H1 (cell line): ENCODE results near the gene VAV2. TPM values are rescaled to one million over a fixed set of nuclear protein-coding genes. Genes with fewer than 3 reads are reported as not detected.

ENCODE experiments used
- CTCF ChIA-PET: fragments of 300-600 bp; sonication (Branson Sonifier 250); formaldehyde crosslinking; loops from one replicate; lab custom pipeline; 2021; ENCODE audit not compliant: partially characterized antibody; lab: Charles Lee
- POLR2A ChIA-PET: fragments of 300-600 bp; sonication (Branson Sonifier 250); formaldehyde crosslinking; loops from one replicate; lab custom pipeline; 2021; ENCODE audit warnings: inconsistent platforms; ENCODE audit not compliant: partially characterized antibody; lab: Charles Lee
- DNase-seq, 2 experiments: peaks; one replicate each; pipeline versions ENCODE4 v3.0.0 to v3.0.0-alpha.2; 2010 to 2022; ENCODE audit warnings: low spot score in 2 of 2, low read depth in 1 of 2, mixed read lengths in 1 of 2
- FAIRE-seq: peaks from 2 replicates; lab custom pipeline; 2011; peaks lifted over from hg19 to GRCh38; lab: Jason Lieb, UNC
- H2AFZ ChIP-seq: 2 replicates; pipeline ENCODE4 v1.8.1; 2012; ENCODE audit warnings: low read length, inconsistent platforms
- H2AK5ac ChIP-seq: 2 replicates; pipeline ENCODE4 v1.6.1; 2013; ENCODE audit warnings: low read depth, low read length
- H2BK120ac ChIP-seq: replicated peaks from 2 replicates; pipeline ENCODE3; 2013; ENCODE audit warnings: low read depth, low read length, inconsistent platforms
- H2BK12ac ChIP-seq: 2 replicates; pipeline ENCODE4 v1.6.1; 2013; ENCODE audit warnings: low read depth, low read length
- H2BK15ac ChIP-seq: 2 replicates; pipeline ENCODE4 v1.6.1; 2013; ENCODE audit warnings: low read length
- H2BK20ac ChIP-seq: 2 replicates; pipeline ENCODE4 v1.6.1; 2013; ENCODE audit warnings: low read length
- H2BK5ac ChIP-seq: 2 replicates; pipeline ENCODE4 v1.6.1; 2013; ENCODE audit warnings: low read depth, low read length
- H3K14ac ChIP-seq: 2 replicates; pipeline ENCODE4 v1.6.1; 2013; ENCODE audit warnings: inconsistent platforms; ENCODE audit not compliant: insufficient read length
- H3K18ac ChIP-seq: 2 replicates; pipeline ENCODE4 v1.6.1; 2013; ENCODE audit warnings: low read length; ENCODE audit errors: extremely low read depth
- H3K23ac ChIP-seq: 2 replicates; pipeline ENCODE4 v1.6.1; 2013; ENCODE audit warnings: inconsistent platforms; ENCODE audit not compliant: insufficient read length
- H3K23me2 ChIP-seq: 2 replicates; pipeline ENCODE4 v1.6.1; 2013; ENCODE audit warnings: low read depth, low read length
- H3K27ac ChIP-seq: 2 replicates; pipeline ENCODE4 v1.6.1; 2011; ENCODE audit warnings: low read depth, low read length, inconsistent platforms
- H3K27me3 ChIP-seq, 4 experiments: replicated peaks in 1 of 4; 1 replicate in 1 of 4; 2 replicates in 3 of 4; pipeline versions ENCODE4 v1.6.1 to v1.8.1; 2011 to 2013; ENCODE audit warnings: low read length in 3 of 4, mild to moderate bottlenecking in 3 of 4, inconsistent platforms in 2 of 4, mixed read lengths in 2 of 4, moderate library complexity in 1 of 4; ENCODE audit not compliant: control insufficient read depth in 3 of 4, insufficient read depth in 3 of 4; ENCODE audit errors: extremely low read depth in 1 of 4
- H3K36me3 ChIP-seq, 4 experiments: 2 replicates each; pipeline versions ENCODE4 v1.6.1 to v1.8.1; 2011 to 2013; ENCODE audit warnings: mild to moderate bottlenecking in 4 of 4, low read length in 3 of 4, moderate library complexity in 2 of 4, control low read depth in 1 of 4, inconsistent platforms in 1 of 4; ENCODE audit not compliant: insufficient read depth in 4 of 4, control insufficient read depth in 2 of 4
- H3K4ac ChIP-seq: replicated peaks from 2 replicates; pipeline ENCODE3; 2013; ENCODE audit warnings: low read length, low read depth, mixed read lengths, inconsistent platforms; ENCODE audit not compliant: insufficient read length
- H3K4me1 ChIP-seq, 4 experiments: replicated peaks in 1 of 4; 1 replicate in 1 of 4; 2 replicates in 3 of 4; pipeline versions ENCODE4 v1.6.1 to v1.8.1; 2011 to 2013; ENCODE audit warnings: low read length in 3 of 4, inconsistent platforms in 2 of 4, mixed read lengths in 1 of 4; ENCODE audit not compliant: insufficient read depth in 4 of 4, control insufficient read depth in 3 of 4
- H3K4me2 ChIP-seq, 2 experiments: 2 replicates each; pipeline versions ENCODE4 v1.6.1 to v1.8.1; 2011 to 2013; ENCODE audit warnings: low read depth in 2 of 2, low read length in 2 of 2, control low read depth in 1 of 2, inconsistent platforms in 1 of 2, mild to moderate bottlenecking in 1 of 2; ENCODE audit not compliant: insufficient read depth in 1 of 2
- H3K4me3 ChIP-seq, 4 experiments: fragments of 200-600, 300-600 bp in 1 of 4; sonication (generic), shearing (Covaris generic), sonication (Bioruptor Twin) in 1 of 4; 2 replicates each; pipeline versions ENCODE4 v1.5.1 to v1.8.1; 2011 to 2016; ENCODE audit warnings: low read length in 4 of 4, low read depth in 3 of 4, control low read depth in 2 of 4, inconsistent platforms in 2 of 4, mild to moderate bottlenecking in 2 of 4, mixed read lengths in 1 of 4, moderate library complexity in 1 of 4; ENCODE audit not compliant: insufficient read depth in 2 of 4; ENCODE audit errors: extremely low read depth in 1 of 4
- H3K56ac ChIP-seq: replicated peaks from 2 replicates; pipeline ENCODE3; 2013; ENCODE audit warnings: low read depth, mild to moderate bottlenecking, mixed read lengths, low read length, inconsistent platforms; ENCODE audit not compliant: insufficient read length
- H3K79me1 ChIP-seq: 2 replicates; pipeline ENCODE4 v1.6.1; 2013; ENCODE audit warnings: low read depth, low read length, control low read depth
- H3K79me2 ChIP-seq, 2 experiments: 2 replicates each; pipeline versions ENCODE4 v1.6.1 to v1.8.1; 2012 to 2013; ENCODE audit warnings: low read length in 2 of 2, mild to moderate bottlenecking in 2 of 2, inconsistent platforms in 1 of 2; ENCODE audit not compliant: insufficient read depth in 2 of 2, control insufficient read depth in 1 of 2
- H3K9ac ChIP-seq, 4 experiments: replicated peaks in 1 of 4; 1 replicate in 1 of 4; 2 replicates in 3 of 4; pipeline versions ENCODE4 v1.6.1 to v1.8.1; 2011 to 2013; ENCODE audit warnings: low read depth in 3 of 4, low read length in 3 of 4, control low read depth in 2 of 4, mild to moderate bottlenecking in 2 of 4, moderate library complexity in 2 of 4, inconsistent platforms in 1 of 4; ENCODE audit errors: extremely low read depth in 1 of 4
- H3K9me3 ChIP-seq, 2 experiments: 2 replicates each; pipeline versions ENCODE4 v1.6.1 to v1.8.1; 2012 to 2013; ENCODE audit warnings: mild to moderate bottlenecking in 2 of 2, moderate library complexity in 2 of 2, control low read depth in 1 of 2, inconsistent platforms in 1 of 2, low read depth in 1 of 2, low read length in 1 of 2, mixed read lengths in 1 of 2; ENCODE audit not compliant: insufficient read depth in 2 of 2
- H4K20me1 ChIP-seq, 2 experiments: replicated peaks in 1 of 2; 2 replicates each; pipeline versions ENCODE3 to v1.8.1; 2011 to 2013; ENCODE audit warnings: inconsistent platforms in 2 of 2, low read length in 2 of 2, mild to moderate bottlenecking in 1 of 2; ENCODE audit not compliant: insufficient read depth in 2 of 2, control insufficient read depth in 1 of 2
- H4K5ac ChIP-seq: 2 replicates; pipeline ENCODE4 v1.6.1; 2013; ENCODE audit warnings: low read length, low read depth, mixed read lengths, inconsistent platforms; ENCODE audit not compliant: insufficient read length
- H4K8ac ChIP-seq: 2 replicates; pipeline ENCODE4 v1.8.0; 2013; ENCODE audit warnings: mild to moderate bottlenecking, moderate library complexity, low read length, inconsistent platforms; ENCODE audit not compliant: insufficient read depth; ENCODE audit errors: extremely low read depth
- H4K91ac ChIP-seq: replicated peaks from 2 replicates; pipeline ENCODE3; 2013; ENCODE audit warnings: low read length, mixed read lengths, inconsistent platforms; ENCODE audit not compliant: insufficient read length
- ATF3 ChIP-seq: IDR thresholded peaks from 2 replicates; pipeline ENCODE4 v1.6.1; 2011; ENCODE audit warnings: low read depth, mild to moderate bottlenecking, low read length; ENCODE audit not compliant: insufficient read depth
- HDAC6 ChIP-seq: IDR thresholded peaks from one replicate; pipeline ENCODE4 v1.7.1; 2012; ENCODE audit warnings: low read depth, mild to moderate bottlenecking, inconsistent platforms, low read length, moderate library complexity
- KDM1A ChIP-seq: fragments of 200-600, 300-600 bp; sonication (generic); IDR thresholded peaks from 2 replicates; pipeline ENCODE4 v1.7.1; 2016; ENCODE audit warnings: mild to moderate bottlenecking, low read length, borderline replicate concordance
- KDM4A ChIP-seq: IDR thresholded peaks from one replicate; pipeline ENCODE4 v1.7.1; 2012; ENCODE audit warnings: low read depth, mild to moderate bottlenecking, moderate library complexity, low read length, inconsistent platforms; ENCODE audit not compliant: severe bottlenecking
- SUZ12 ChIP-seq: fragments of 200-600 bp; sonication (generic); IDR thresholded peaks from 2 replicates; pipeline ENCODE4 v1.6.1; 2012; ENCODE audit warnings: mild to moderate bottlenecking, inconsistent platforms, low read length, moderate library complexity, mixed read lengths
- TCF12 ChIP-seq: IDR thresholded peaks from 2 replicates; pipeline ENCODE4 v1.6.1; 2011; ENCODE audit warnings: low read depth, mild to moderate bottlenecking, low read length
- WGBS, 2 experiments: shearing (Covaris generic) in 1 of 2; methylation state at CpG; one replicate each; pipeline versions ENCODE4 v1.1.6 to v1.1.7; 2013 to 2015; ENCODE audit warnings: low lambda C conversion rate in 2 of 2, mixed read lengths in 2 of 2, inconsistent platforms in 1 of 2, low coverage in 1 of 2, missing lambda C conversion rate in 1 of 2; ENCODE audit not compliant: insufficient replicate concordance in 2 of 2, insufficient coverage in 1 of 2, insufficient read length in 1 of 2; ENCODE audit errors: extremely low coverage in 1 of 2, missing lambda C conversion rate in 1 of 2; 5-methylcytosine and 5-hydroxymethylcytosine counted together
- polyA plus RNA-seq, 7 experiments: library from polyadenylated mRNA; depleted of rRNA in 3 of 7; stranded (reverse) in 5 of 7; unstranded in 2 of 7; fragments of >200 nt in 5 of 7; fragments of 200-250 nt in 2 of 7; gene quantifications; 1 replicate in 5 of 7; 2 replicates in 1 of 7; 4 replicates in 1 of 7; pipeline versions ENCODE4 v1.2.1 to v1.2.3, GENCODE V29; 2011 to 2013; ENCODE audit warnings: missing spikeins in 2 of 7, mixed read lengths in 2 of 7
- total RNA-seq: library from RNA; stranded (reverse); fragmentation: NEBNext Ultra II Directional; extraction: Animal tissue kit (Norgen Biotek cat#: 25700); gene quantifications from 2 replicates; pipeline ENCODE4 v1.2.1, GENCODE V29; 2021

VAV2 gene
- total and polyA plus RNA-seq, 2 of the 8 experiments (the other 6 are each of a cell fraction or from before 2014, with no cell fraction given): 13.6 to 37.6 TPM

- H3K27me3 ChIP-seq: no peaks in the 10 kb centered on the region
- H3K23ac ChIP-seq: no peak overlapping the region
- H4K8ac ChIP-seq: no peak overlapping the region
- no peak overlapping the region for H2AFZ ChIP-seq
- no peak overlapping the region for H2BK15ac ChIP-seq
- H3K9me3 ChIP-seq: no peaks in the 10 kb centered on the region
- H4K91ac ChIP-seq: no peak overlapping the region
- peaks cover 0 to 14% (median 5%) of the 10 kb centered on the region in 4 experiments; a peak in 4 of 7 replicates for H3K4me1 ChIP-seq
- no peak overlapping the region for H2BK120ac ChIP-seq
- peaks cover 14 to 28% of the 10 kb centered on the region in 2 experiments for H4K20me1 ChIP-seq
- CTCF ChIA-PET: interaction anchor here (0.9 to 2.3 kb wide), 6 partner anchors 10 to 119 kb away, joined by 3 to 7 read pairs (median 6); no protein-coding TSS in a partner anchor
- no peak for TF ChIP-seq TCF12
- no peak for TF ChIP-seq KDM4A
- no peak for TF ChIP-seq SUZ12
- TF ChIP-seq KDM1A: no peak
- TF ChIP-seq HDAC6: no peak
- no peak for TF ChIP-seq ATF3
- no peaks in the 10 kb centered on the region; a peak in 1 of 8 replicates for H3K36me3 ChIP-seq
- H3K9ac ChIP-seq: no peak overlapping the region
- no peaks in the 10 kb centered on the region for H3K23me2 ChIP-seq
- H3K18ac ChIP-seq: no peak overlapping the region
- no peak overlapping the region for H3K4ac ChIP-seq
- 85% methylated on average over 12 of the region's 13 CpGs; no CpG with 5 or more reads in 1 of the 2 experiments for WGBS, 2 experiments
- H2AK5ac ChIP-seq: no peak overlapping the region
- DNase-seq (no peak), FAIRE-seq (no peak)
- H3K27ac ChIP-seq: no peak overlapping the region
- no peak overlapping the region for H3K56ac ChIP-seq
- no peak overlapping the region for H4K5ac ChIP-seq
- H2BK12ac ChIP-seq: no peak overlapping the region
- H2BK20ac ChIP-seq: no peak overlapping the region
- H3K79me1 ChIP-seq: peaks cover 21% of the 10 kb centered on the region
- peaks cover 0 to 70% of the 10 kb centered on the region in 2 experiments; a peak in 2 of 4 replicates for H3K79me2 ChIP-seq
- no peak overlapping the region for H3K14ac ChIP-seq
- no peak overlapping the region for H3K4me3 ChIP-seq
- no peak overlapping the region for H2BK5ac ChIP-seq
- no peak overlapping the region for H3K4me2 ChIP-seq
- POLR2A ChIA-PET: no interaction called here
Measured at GRCh38 chr9:133945314-133945975, 46.7 kb downstream of the VAV2 start.
